GM18861 (cell line): ENCODE data around the gene MYL9.
"Not testable (repeated sequence)": the region's sequence is repeated elsewhere in the genome, so short reads cannot be mapped to it uniquely, and the experiment has no call there.

Experiments
- ATAC-seq: cut with Tn5 transposase; IDR thresholded peaks from one replicate; pipeline ENCODE4 v1.9.1; 2021; ENCODE audit not compliant: unreplicated experiment

Gene MYL9

GRCh38 chr20:36541227-36541767 lies at the start of gene MYL9:
MYL9 (plus strand) TSS chr20:36541519; CDS start chr20:36544885, 3,366 bp downstream.
- no peak for ATAC-seq

GRCh38 chr20:36491901-36492617 lies 49.3 kb upstream of the MYL9 start:
- ATAC-seq = no peak

GRCh38 chr20:36493051-36493800 lies 48.1 kb upstream of the MYL9 start:
- ATAC-seq = no peak

- no peak for ATAC-seq
Measured at GRCh38 chr20:36493801-36494114, 47.6 kb upstream of the MYL9 start.

- no peak for ATAC-seq
Measured at GRCh38 chr20:36496707-36497669, 44.3 kb upstream of the MYL9 start.

GRCh38 chr20:36497856-36498255 lies 43.5 kb upstream of the MYL9 start:
- no peak for ATAC-seq

GRCh38 chr20:36498386-36499179 lies 42.7 kb upstream of the MYL9 start:
- no peak for ATAC-seq

GRCh38 chr20:36499211-36499610 lies 42.1 kb upstream of the MYL9 start:
- ATAC-seq = no peak

- ATAC-seq = no peak
Measured at GRCh38 chr20:36499723-36500501, 41.4 kb upstream of the MYL9 start.

GRCh38 chr20:36501367-36502006 lies 39.8 kb upstream of the MYL9 start:
- ATAC-seq = no peak

- ATAC-seq = no peak
Measured at GRCh38 chr20:36504295-36504694, 37.0 kb upstream of the MYL9 start.

- no peak for ATAC-seq
Measured at GRCh38 chr20:36506253-36506652, 35.1 kb upstream of the MYL9 start.

GRCh38 chr20:36507746-36508145 lies 33.6 kb upstream of the MYL9 start:
- ATAC-seq = no peak

- no peak for ATAC-seq
Measured at GRCh38 chr20:36519012-36519719, 22.2 kb upstream of the MYL9 start.

- no peak for ATAC-seq
Measured at GRCh38 chr20:36519944-36520343, 21.4 kb upstream of the MYL9 start.

GRCh38 chr20:36521526-36521925 lies 19.8 kb upstream of the MYL9 start:
- ATAC-seq = no peak

GRCh38 chr20:36522412-36522811 lies 18.9 kb upstream of the MYL9 start:
- not testable (repeated sequence) for ATAC-seq

GRCh38 chr20:36523341-36523740 lies 18.0 kb upstream of the MYL9 start:
- ATAC-seq = no peak
